ENCODE measurements around the gene EGLN3.

EGLN3 gene

DNA sequence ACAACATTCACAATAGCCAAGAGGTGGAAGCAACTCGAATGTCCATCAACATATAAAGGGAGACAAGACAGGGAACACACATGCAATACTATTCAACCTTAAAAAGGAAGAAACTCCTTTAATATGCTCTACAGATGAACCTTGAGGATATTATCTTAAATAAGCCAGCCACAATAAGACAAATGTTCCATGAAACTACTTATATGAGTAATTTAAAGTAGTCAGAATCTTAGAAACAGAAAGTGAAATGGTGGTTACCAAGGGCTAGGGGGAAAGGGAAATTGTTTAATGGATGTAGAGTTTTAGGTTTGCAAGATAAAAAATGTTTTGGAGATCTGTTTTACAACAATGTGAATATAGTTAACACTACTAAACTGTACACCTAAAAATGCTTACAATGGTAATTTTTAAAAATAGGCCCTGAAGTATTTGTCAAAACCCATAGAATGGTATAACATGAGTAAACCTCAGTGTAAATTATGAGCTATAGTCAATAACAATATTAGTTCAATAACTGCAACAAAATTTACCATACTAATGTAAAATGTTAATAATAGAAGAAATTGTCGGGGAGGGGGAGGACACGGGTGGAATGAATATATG, 71.1 kb downstream of the EGLN3 start:
- TF ChIP-seq, protein P1, sequence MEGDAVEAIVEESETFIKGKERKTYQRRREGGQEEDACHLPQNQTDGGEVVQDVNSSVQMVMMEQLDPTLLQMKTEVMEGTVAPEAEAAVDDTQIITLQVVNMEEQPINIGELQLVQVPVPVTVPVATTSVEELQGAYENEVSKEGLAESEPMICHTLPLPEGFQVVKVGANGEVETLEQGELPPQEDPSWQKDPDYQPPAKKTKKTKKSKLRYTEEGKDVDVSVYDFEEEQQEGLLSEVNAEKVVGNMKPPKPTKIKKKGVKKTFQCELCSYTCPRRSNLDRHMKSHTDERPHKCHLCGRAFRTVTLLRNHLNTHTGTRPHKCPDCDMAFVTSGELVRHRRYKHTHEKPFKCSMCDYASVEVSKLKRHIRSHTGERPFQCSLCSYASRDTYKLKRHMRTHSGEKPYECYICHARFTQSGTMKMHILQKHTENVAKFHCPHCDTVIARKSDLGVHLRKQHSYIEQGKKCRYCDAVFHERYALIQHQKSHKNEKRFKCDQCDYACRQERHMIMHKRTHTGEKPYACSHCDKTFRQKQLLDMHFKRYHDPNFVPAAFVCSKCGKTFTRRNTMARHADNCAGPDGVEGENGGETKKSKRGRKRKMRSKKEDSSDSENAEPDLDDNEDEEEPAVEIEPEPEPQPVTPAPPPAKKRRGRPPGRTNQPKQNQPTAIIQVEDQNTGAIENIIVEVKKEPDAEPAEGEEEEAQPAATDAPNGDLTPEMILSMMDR (conservative IDR thresholded peaks at IDR 0.05), result no peak
- no peak overlapping the region for H3K27ac ChIP-seq

DNA sequence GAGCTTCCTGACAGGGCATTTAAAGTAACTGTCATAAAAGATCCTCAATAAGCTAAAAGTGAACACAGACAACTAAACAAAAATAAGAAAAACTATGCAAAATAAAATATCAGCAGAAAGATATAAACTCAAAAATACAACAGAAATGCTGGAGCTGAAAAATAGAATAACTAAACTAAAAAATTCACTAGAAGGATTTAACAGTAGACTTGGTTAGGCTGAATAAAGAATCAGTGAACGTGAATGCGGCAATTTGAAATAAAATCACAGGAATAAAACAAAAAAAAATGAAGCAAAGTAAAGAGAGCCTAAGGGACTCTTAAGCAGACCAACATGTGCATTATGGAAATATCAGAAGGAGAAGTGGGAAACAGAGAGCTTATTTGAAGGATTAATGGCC, 74.6 kb downstream of the EGLN3 start:
- TF ChIP-seq, protein P1 (conservative IDR thresholded peaks at IDR 0.05), result no peak

More for the DNA sequence above, 74.6 kb downstream of the EGLN3 start:
- H3K27ac ChIP-seq, result no peak overlapping the region

Measured in VCaP (cell line).